Liver (tissue), 9 donors: ENCODE results near the gene GGA2. TPM values are rescaled to one million over a fixed set of nuclear protein-coding genes. Genes with fewer than 3 reads are reported as not detected.
A peak's percentile ranks its signal among the peaks of the same experiment; 100 is the strongest.

Source experiments
- DNase-seq: peaks from one replicate; pipeline ENCODE4 v3.0.0-alpha.2; 2017; ENCODE audit warnings: low spot score
- H3K27ac ChIP-seq, 2 donors: one replicate each; pipeline ENCODE4 v1.7.0; 2013; ENCODE audit warnings: inconsistent platforms in 2 of 2, low read length in 2 of 2, control low read depth in 1 of 2, low read depth in 1 of 2, mild to moderate bottlenecking in 1 of 2
- H3K27me3 ChIP-seq, 4 donors: one replicate each; pipeline versions ENCODE4 v1.6.1 to v1.7.0; 2013; ENCODE audit warnings: low read length in 3 of 4, inconsistent platforms in 1 of 4, mild to moderate bottlenecking in 1 of 4, moderate library complexity in 1 of 4; ENCODE audit not compliant: control insufficient read depth in 4 of 4, insufficient read depth in 4 of 4
- H3K36me3 ChIP-seq, 4 donors: one replicate each; pipeline versions ENCODE4 v1.6.1 to v1.7.0; 2013; ENCODE audit warnings: low read length in 3 of 4, mild to moderate bottlenecking in 3 of 4, low read depth in 1 of 4, moderate library complexity in 1 of 4; ENCODE audit not compliant: control insufficient read depth in 4 of 4, insufficient read depth in 3 of 4
- H3K4me1 ChIP-seq, 4 donors: one replicate each; pipeline versions ENCODE4 v1.6.1 to v1.7.0; 2013; ENCODE audit warnings: low read length in 3 of 4, mild to moderate bottlenecking in 3 of 4, moderate library complexity in 1 of 4; ENCODE audit not compliant: control insufficient read depth in 4 of 4, insufficient read depth in 4 of 4
- H3K4me3 ChIP-seq, 3 donors: one replicate each; pipeline versions ENCODE4 v1.6.1 to v1.7.0; 2013; ENCODE audit warnings: low read length in 3 of 3, control low read depth in 1 of 3, low read depth in 1 of 3, mild to moderate bottlenecking in 1 of 3
- H3K9ac ChIP-seq, 2 donors: one replicate each; pipeline ENCODE4 v1.7.0; 2013; ENCODE audit warnings: low read length in 2 of 2, mild to moderate bottlenecking in 2 of 2, moderate library complexity in 2 of 2, control low read depth in 1 of 2, low read depth in 1 of 2
- H3K9me3 ChIP-seq, 4 donors: one replicate each; pipeline versions ENCODE4 v1.6.1 to v1.7.0; 2013; ENCODE audit warnings: low read length in 3 of 4; ENCODE audit not compliant: control insufficient read depth in 4 of 4
- EGR1 ChIP-seq, 2 donors: IDR thresholded peaks; 2 replicates each; pipeline ENCODE4 v1.6.1; 2016 to 2018; ENCODE audit warnings: antibody characterized with exemption in 2 of 2, low read depth in 2 of 2
- FOXA1 ChIP-seq: IDR thresholded peaks from 2 replicates; pipeline ENCODE4 v1.6.1; 2016; ENCODE audit warnings: antibody characterized with exemption
- FOXA2 ChIP-seq: IDR thresholded peaks from 2 replicates; pipeline ENCODE4 v1.6.1; 2016; ENCODE audit warnings: antibody characterized with exemption
- GABPA ChIP-seq, 2 donors: IDR thresholded peaks in 1 of 2; conservative IDR thresholded peaks in 1 of 2; 2 replicates each; pipeline ENCODE4 v1.6.1; 2016; ENCODE audit warnings: antibody characterized with exemption in 2 of 2, mild to moderate bottlenecking in 1 of 2, moderate library complexity in 1 of 2
- HNF4A ChIP-seq, 2 donors: conservative IDR thresholded peaks; 2 replicates each; pipeline ENCODE4 v1.6.1; 2016; ENCODE audit warnings: antibody characterized with exemption in 2 of 2, mild to moderate bottlenecking in 2 of 2
- HNF4G ChIP-seq: IDR thresholded peaks from 2 replicates; pipeline ENCODE4 v1.6.1; 2016; ENCODE audit warnings: antibody characterized with exemption
- JUND ChIP-seq, 2 donors: IDR thresholded peaks; 2 replicates each; pipeline ENCODE4 v1.6.1; 2016; ENCODE audit warnings: antibody characterized with exemption in 2 of 2
- MAX ChIP-seq: IDR thresholded peaks from 2 replicates; pipeline ENCODE4 v1.6.1; 2016; ENCODE audit warnings: antibody characterized with exemption
- REST ChIP-seq: IDR thresholded peaks from 2 replicates; pipeline ENCODE4 v1.6.1; 2016; ENCODE audit warnings: antibody characterized with exemption, mild to moderate bottlenecking
- RXRA ChIP-seq, 2 donors: IDR thresholded peaks; 2 replicates each; pipeline ENCODE4 v1.6.1; 2017 to 2018; ENCODE audit warnings: antibody characterized with exemption in 2 of 2, mild to moderate bottlenecking in 1 of 2
- TAF1 ChIP-seq: conservative IDR thresholded peaks from 2 replicates; pipeline ENCODE4 v1.6.1; 2016; ENCODE audit warnings: antibody characterized with exemption, mild to moderate bottlenecking
- YY1 ChIP-seq: IDR thresholded peaks from 2 replicates; pipeline ENCODE4 v1.6.1; 2016; ENCODE audit warnings: antibody characterized with exemption, mild to moderate bottlenecking
- WGBS: extraction: QIAGEN DNeasy Blood & Tissue Kit; methylation state at CpG from one replicate; pipeline ENCODE4 v1.1.7; 2013; 5-methylcytosine and 5-hydroxymethylcytosine counted together
- polyA plus RNA-seq, 2 donors: library from polyadenylated mRNA; stranded (reverse) in 1 of 2; unstranded in 1 of 2; fragments of 200-250 nt in 1 of 2; fragments of >200 nt in 1 of 2; fragmentation: Nextera tagmentation in 1 of 2; extraction: Ambion mirVana in 1 of 2; gene quantifications; one replicate each; pipeline versions ENCODE4 v1.2.1 to v1.2.3, GENCODE V29; 2013 to 2015
- total RNA-seq, 2 donors: library from RNA; depleted of rRNA; stranded (reverse); fragments of >200 nt; gene quantifications; one replicate each; pipeline ENCODE4 v1.2.3, GENCODE V29; 2014
- donor health status: healthy.
- donor health status: healthy.
- donor health status: healthy.
- donor health status: healthy.
- donor health status: healthy.

Gene GGA2
- total and polyA plus RNA-seq, 4 donors: 8.4 to 23.9 (median 16.0) TPM

GRCh38 chr16:23502466-23502865, 7.8 kb downstream of the GGA2 start:
- TF ChIP-seq REST (no peak), RXRA (IDR thresholded peaks at IDR 0.05) (no peak), JUND (IDR thresholded peaks at IDR 0.05) (no peak), YY1 (no peak), FOXA1 (no peak), EGR1 (IDR thresholded peaks at IDR 0.05; ENCODE audit: low read depth in 2 of 2) (no peak), MAX (no peak), TAF1 (no peak), GABPA (IDR thresholded peaks at IDR 0.05 in 1 of 2, conservative IDR thresholded peaks at IDR 0.05 in 1 of 2) (no peak), HNF4A (conservative IDR thresholded peaks at IDR 0.05) (no peak), HNF4G (no peak)
- 80% methylated on average over 2 of the region's 2 CpGs for WGBS
- no peaks in the 10 kb centered on the region for H3K36me3 ChIP-seq
- no peak overlapping the region for H3K4me3 ChIP-seq
- peaks cover 14 to 24% (median 18%) of the 10 kb centered on the region in 4 donors for H3K4me1 ChIP-seq
- DNase-seq: no peak
- no peak overlapping the region for H3K27ac ChIP-seq
- H3K9ac ChIP-seq: no peak overlapping the region
- no peaks in the 10 kb centered on the region for H3K27me3 ChIP-seq
- no peaks in the 10 kb centered on the region for H3K9me3 ChIP-seq

GRCh38 chr16:23501291-23501690, 9.0 kb downstream of the GGA2 start:
- peaks cover 15 to 30% (median 20%) of the 10 kb centered on the region in 4 donors for H3K4me1 ChIP-seq
- H3K36me3 ChIP-seq: no peaks in the 10 kb centered on the region
- H3K9me3 ChIP-seq: no peaks in the 10 kb centered on the region
- H3K27me3 ChIP-seq: no peaks in the 10 kb centered on the region
- TF ChIP-seq JUND (IDR thresholded peaks at IDR 0.05): no peak
- TF ChIP-seq FOXA2: peak; percentile 11
- TF ChIP-seq HNF4A (conservative IDR thresholded peaks at IDR 0.05): peak in 1 of 2 donors; percentile 36
- peak; percentile 69 for TF ChIP-seq YY1
- TF ChIP-seq MAX: peak; percentile 12
- H3K4me3 ChIP-seq: no peak overlapping the region
- H3K9ac ChIP-seq: no peak overlapping the region
- no peak for DNase-seq
- WGBS: 39% methylated on average over 5 of the region's 5 CpGs
- no peak overlapping the region for H3K27ac ChIP-seq

- TF ChIP-seq MAX (no peak), REST (no peak), TAF1 (no peak), RXRA (IDR thresholded peaks at IDR 0.05) (peak; percentile 22 to 32)
- Histone ChIP-seq H3K27me3 (no peaks in the 10 kb centered on the region), H3K27ac (no peak overlapping the region), H3K9me3 (no peaks in the 10 kb centered on the region), H3K9ac (no peak overlapping the region), H3K4me3 (no peak overlapping the region), H3K36me3 (peaks cover 0 to under 1% (median 0%) of the 10 kb centered on the region in 4 donors), H3K4me1 (peaks cover 15 to 30% (median 20%) of the 10 kb centered on the region in 4 donors)
- WGBS: 54% methylated on average over 4 of the region's 4 CpGs
- no peak for DNase-seq
These were observed 9.4 kb downstream of the GGA2 start for GRCh38 chr16:23500862-23501225.
